Measurements from ENCODE around the gene MATN3. TPM values are rescaled to one million over a fixed set of nuclear protein-coding genes. Genes with fewer than 3 reads are reported as not detected.

MATN3 gene
- total and polyA plus RNA-seq, 2 experiments from 2014 or later, result 2.3 to 6.8 TPM

DNA sequence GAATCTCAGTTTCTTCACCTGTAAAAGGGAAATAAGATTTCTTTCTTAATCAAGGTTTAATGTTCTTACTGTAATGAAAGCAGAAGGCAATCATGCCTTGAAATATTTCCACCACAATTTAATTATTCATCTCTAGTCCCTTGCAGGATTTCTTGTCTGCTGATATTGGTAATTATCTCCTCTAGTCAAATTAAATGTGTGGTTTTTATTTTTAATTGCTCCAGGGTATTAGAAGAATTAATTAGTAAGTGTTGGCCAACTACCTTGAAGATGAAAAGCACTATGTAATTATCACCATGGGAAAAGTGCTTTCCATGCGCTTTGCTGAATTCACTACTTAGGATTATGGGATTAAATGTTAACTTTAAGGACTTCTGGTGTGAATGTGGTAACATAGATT is 47.6 kb upstream of the MATN3 start:
- DNase-seq (ENCODE audit: low spot score), result no peak

DNA sequence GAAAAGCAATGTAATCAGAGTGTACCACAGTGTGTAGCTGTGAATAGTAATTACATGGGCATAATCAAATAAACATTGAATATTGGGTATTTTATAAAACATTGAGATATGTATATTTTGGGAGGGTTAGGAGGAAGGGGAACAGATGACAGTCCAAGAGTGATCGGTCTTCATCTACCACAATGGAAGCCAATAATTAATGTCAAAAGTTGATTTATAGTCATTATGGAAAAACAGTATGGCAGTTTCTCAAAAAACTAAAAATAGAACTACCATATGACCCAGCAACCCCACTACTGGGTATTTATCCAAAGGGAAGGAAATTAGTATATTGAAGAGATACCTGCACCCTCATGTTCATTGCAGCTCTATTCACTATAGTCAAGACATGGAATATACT is 44.8 kb upstream of the MATN3 start:
- Histone ChIP-seq H3K9me2 (replicated peaks; ENCODE audit: insufficient read depth) (no peaks in the 10 kb centered on the region), H3K4me1 (ENCODE audit: insufficient read depth) (peaks cover 8% of the 10 kb centered on the region), H2AFZ (no peak overlapping the region), H3K9me3 (ENCODE audit: low read depth) (no peaks in the 10 kb centered on the region), H3K27me3 (no peaks in the 10 kb centered on the region), H3K79me2 (no peaks in the 10 kb centered on the region), H3K36me3 (replicated peaks; ENCODE audit: insufficient read depth, low read depth) (no peaks in the 10 kb centered on the region), H4K20me1 (ENCODE audit: insufficient read depth, poor library complexity, severe bottlenecking) (no peaks in the 10 kb centered on the region), H3K4me2 (no peak overlapping the region), H3K4me3 (no peak overlapping the region), H3K27ac (no peak overlapping the region)
- no peak for DNase-seq (ENCODE audit: low spot score)
- TF ChIP-seq EZH2 (IDR thresholded peaks at IDR 0.05; ENCODE audit: borderline replicate concordance) (no peak), EZH2phosphoT487 (IDR thresholded peaks at IDR 0.05; ENCODE audit: low read depth, severe bottlenecking, unreplicated experiment) (no peak)
- TF ChIP-seq, protein P1, sequence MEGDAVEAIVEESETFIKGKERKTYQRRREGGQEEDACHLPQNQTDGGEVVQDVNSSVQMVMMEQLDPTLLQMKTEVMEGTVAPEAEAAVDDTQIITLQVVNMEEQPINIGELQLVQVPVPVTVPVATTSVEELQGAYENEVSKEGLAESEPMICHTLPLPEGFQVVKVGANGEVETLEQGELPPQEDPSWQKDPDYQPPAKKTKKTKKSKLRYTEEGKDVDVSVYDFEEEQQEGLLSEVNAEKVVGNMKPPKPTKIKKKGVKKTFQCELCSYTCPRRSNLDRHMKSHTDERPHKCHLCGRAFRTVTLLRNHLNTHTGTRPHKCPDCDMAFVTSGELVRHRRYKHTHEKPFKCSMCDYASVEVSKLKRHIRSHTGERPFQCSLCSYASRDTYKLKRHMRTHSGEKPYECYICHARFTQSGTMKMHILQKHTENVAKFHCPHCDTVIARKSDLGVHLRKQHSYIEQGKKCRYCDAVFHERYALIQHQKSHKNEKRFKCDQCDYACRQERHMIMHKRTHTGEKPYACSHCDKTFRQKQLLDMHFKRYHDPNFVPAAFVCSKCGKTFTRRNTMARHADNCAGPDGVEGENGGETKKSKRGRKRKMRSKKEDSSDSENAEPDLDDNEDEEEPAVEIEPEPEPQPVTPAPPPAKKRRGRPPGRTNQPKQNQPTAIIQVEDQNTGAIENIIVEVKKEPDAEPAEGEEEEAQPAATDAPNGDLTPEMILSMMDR (IDR thresholded peaks at IDR 0.05; ENCODE audit: poor library complexity), result no peak
- 100% methylated on average over 1 of the region's 1 CpG for WGBS (ENCODE audit: low lambda C conversion rate, missing lambda C conversion rate)

More for the DNA sequence above, 47.6 kb upstream of the MATN3 start:
- TF ChIP-seq EZH2 (IDR thresholded peaks at IDR 0.05; ENCODE audit: borderline replicate concordance) (no peak), EZH2phosphoT487 (IDR thresholded peaks at IDR 0.05; ENCODE audit: low read depth, severe bottlenecking, unreplicated experiment) (no peak)
- TF ChIP-seq, protein P1 (IDR thresholded peaks at IDR 0.05; ENCODE audit: poor library complexity), result no peak
- Histone ChIP-seq H3K27me3 (no peaks in the 10 kb centered on the region), H3K4me3 (no peak overlapping the region), H3K9me2 (replicated peaks; ENCODE audit: insufficient read depth) (no peaks in the 10 kb centered on the region), H3K4me1 (ENCODE audit: insufficient read depth) (peaks cover 7% of the 10 kb centered on the region), H2AFZ (no peak overlapping the region), H3K79me2 (no peaks in the 10 kb centered on the region), H3K4me2 (no peak overlapping the region), H3K36me3 (replicated peaks; ENCODE audit: insufficient read depth, low read depth) (no peaks in the 10 kb centered on the region), H3K27ac (no peak overlapping the region), H4K20me1 (ENCODE audit: insufficient read depth, poor library complexity, severe bottlenecking) (no peaks in the 10 kb centered on the region), H3K9me3 (ENCODE audit: low read depth) (no peaks in the 10 kb centered on the region)
- WGBS (ENCODE audit: low lambda C conversion rate, missing lambda C conversion rate), result 87% methylated on average over 1 of the region's 1 CpG

DNA sequence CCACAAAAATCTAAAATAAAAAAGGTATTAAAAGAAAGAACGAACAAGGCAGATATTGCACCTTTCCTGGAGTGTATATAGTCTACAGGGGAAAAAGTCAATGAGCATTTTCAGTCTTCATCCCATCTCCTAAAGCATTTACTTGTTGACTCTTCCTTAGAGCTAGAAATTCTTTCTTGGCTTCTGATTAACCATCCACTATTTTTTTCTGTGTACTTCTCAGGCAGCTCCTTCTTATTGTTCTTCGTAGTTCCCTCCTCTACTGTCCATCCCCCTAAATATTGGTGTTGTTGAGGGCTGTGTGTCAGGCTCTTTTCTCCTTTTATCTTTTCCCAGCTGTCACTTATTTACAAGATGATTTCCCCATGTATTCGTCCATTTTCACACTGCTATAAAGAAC is 42.5 kb upstream of the MATN3 start:
- Histone ChIP-seq H3K27me3 (no peaks in the 10 kb centered on the region), H3K36me3 (replicated peaks; ENCODE audit: insufficient read depth, low read depth) (no peaks in the 10 kb centered on the region), H3K79me2 (peaks cover 12% of the 10 kb centered on the region), H3K9me2 (replicated peaks; ENCODE audit: insufficient read depth) (no peaks in the 10 kb centered on the region), H3K4me2 (no peak overlapping the region), H2AFZ (no peak overlapping the region), H3K27ac (no peak overlapping the region), H3K4me1 (ENCODE audit: insufficient read depth) (peaks cover 5% of the 10 kb centered on the region), H3K4me3 (no peak overlapping the region), H3K9me3 (ENCODE audit: low read depth) (no peaks in the 10 kb centered on the region), H4K20me1 (ENCODE audit: insufficient read depth, poor library complexity, severe bottlenecking) (peaks cover 6% of the 10 kb centered on the region)
- TF ChIP-seq, protein P1 (IDR thresholded peaks at IDR 0.05; ENCODE audit: poor library complexity), result no peak
- no peak for TF ChIP-seq EZH2 (IDR thresholded peaks at IDR 0.05; ENCODE audit: borderline replicate concordance)
- no peak for TF ChIP-seq EZH2phosphoT487 (IDR thresholded peaks at IDR 0.05; ENCODE audit: low read depth, severe bottlenecking, unreplicated experiment)
- no peak for DNase-seq (ENCODE audit: low spot score)
- 68% methylated on average over 3 of the region's 3 CpGs for WGBS (ENCODE audit: low lambda C conversion rate, missing lambda C conversion rate)

DNA sequence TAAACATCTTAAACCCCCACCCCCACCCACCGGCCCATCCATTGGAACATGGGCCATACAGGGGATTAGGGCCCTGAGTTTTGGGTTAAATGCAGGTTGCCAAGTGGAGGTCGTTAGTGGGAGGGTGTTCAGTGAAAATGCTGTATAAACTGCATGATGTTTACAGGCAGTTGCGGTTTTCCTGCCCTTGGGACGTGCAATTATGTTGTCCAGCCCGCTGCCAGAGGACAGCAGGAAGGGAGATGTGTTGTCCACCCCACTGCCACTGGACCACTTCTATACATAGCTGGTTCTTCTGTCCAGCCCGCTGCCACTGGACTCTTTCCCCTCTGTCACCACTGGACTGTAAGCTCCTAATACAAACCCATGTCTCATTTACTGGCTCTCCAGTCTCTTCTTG is 41.7 kb upstream of the MATN3 start:
- Histone ChIP-seq H3K4me2 (no peak overlapping the region), H4K20me1 (ENCODE audit: insufficient read depth, poor library complexity, severe bottlenecking) (peaks cover 14% of the 10 kb centered on the region), H3K9me3 (ENCODE audit: low read depth) (no peaks in the 10 kb centered on the region), H3K27ac (no peak overlapping the region), H3K4me3 (no peak overlapping the region), H3K79me2 (peaks cover 20% of the 10 kb centered on the region), H3K36me3 (replicated peaks; ENCODE audit: insufficient read depth, low read depth) (no peaks in the 10 kb centered on the region), H2AFZ (no peak overlapping the region), H3K27me3 (no peaks in the 10 kb centered on the region), H3K9me2 (replicated peaks; ENCODE audit: insufficient read depth) (no peaks in the 10 kb centered on the region), H3K4me1 (ENCODE audit: insufficient read depth) (peaks cover 6% of the 10 kb centered on the region)
- no peak for DNase-seq (ENCODE audit: low spot score)
- TF ChIP-seq EZH2phosphoT487 (IDR thresholded peaks at IDR 0.05; ENCODE audit: low read depth, severe bottlenecking, unreplicated experiment) (no peak), EZH2 (IDR thresholded peaks at IDR 0.05; ENCODE audit: borderline replicate concordance) (no peak)
- TF ChIP-seq, protein P1 (IDR thresholded peaks at IDR 0.05; ENCODE audit: poor library complexity), result no peak
- 79% methylated on average over 6 of the region's 6 CpGs for WGBS (ENCODE audit: low lambda C conversion rate, missing lambda C conversion rate)

Data from hepatocyte (in vitro differentiated cells).